Measurements from ENCODE around the gene KMO.

The KMO gene

GRCh38 chr1:241640149-241640866 lies 108.1 kb downstream of the KMO start, which contains the start of the genes CHML and OPN3:
Gene CHML (minus strand): TSS chr1:241640369. CDS start chr1:241635766, 4,603 bp downstream.
Gene OPN3 (minus strand): TSS chr1:241640369. CDS start chr1:241640254, 115 bp downstream.
- peak within 1 kb of the TSS; percentile 95 for H3K4me3 ChIP-seq (ENCODE audit: low read depth, low read length)
- TF ChIP-seq MAX (IDR thresholded peaks at IDR 0.05; ENCODE audit: low read depth, low read length) (no peak), POLR2A (IDR thresholded peaks at IDR 0.05; ENCODE audit: extremely low read depth, insufficient read length) (peak; percentile 73), MYC (IDR thresholded peaks at IDR 0.05; ENCODE audit: low read depth, low read length) (0 out of 2 replicates have a peak, but pooled peaks have one; percentile 52), CTCF (IDR thresholded peaks at IDR 0.05; ENCODE audit: low read depth, low read length) (no peak)
- peak; percentile 91 for DNase-seq (ENCODE audit: low read depth)

GRCh38 chr1:241640867-241641622 lies 108.9 kb downstream of the KMO start:
- no peak overlapping the region for H3K4me3 ChIP-seq (ENCODE audit: low read depth, low read length)
- peak; percentile 70 for DNase-seq (ENCODE audit: low read depth)
- TF ChIP-seq POLR2A (IDR thresholded peaks at IDR 0.05; ENCODE audit: extremely low read depth, insufficient read length) (no peak), MAX (IDR thresholded peaks at IDR 0.05; ENCODE audit: low read depth, low read length) (no peak), CTCF (IDR thresholded peaks at IDR 0.05; ENCODE audit: low read depth, low read length) (no peak), MYC (IDR thresholded peaks at IDR 0.05; ENCODE audit: low read depth, low read length) (no peak)

GRCh38 chr1:241641773-241642592 lies 109.8 kb downstream of the KMO start:
- no peak for DNase-seq (ENCODE audit: low read depth)
- TF ChIP-seq MYC (IDR thresholded peaks at IDR 0.05; ENCODE audit: low read depth, low read length) (no peak), CTCF (IDR thresholded peaks at IDR 0.05; ENCODE audit: low read depth, low read length) (no peak), POLR2A (IDR thresholded peaks at IDR 0.05; ENCODE audit: extremely low read depth, insufficient read length) (no peak), MAX (IDR thresholded peaks at IDR 0.05; ENCODE audit: low read depth, low read length) (no peak)
- no peak overlapping the region for H3K4me3 ChIP-seq (ENCODE audit: low read depth, low read length)

GRCh38 chr1:241642593-241642944 lies 110.4 kb downstream of the KMO start:
- no peak for DNase-seq (ENCODE audit: low read depth)
- TF ChIP-seq MAX (IDR thresholded peaks at IDR 0.05; ENCODE audit: low read depth, low read length) (no peak), CTCF (IDR thresholded peaks at IDR 0.05; ENCODE audit: low read depth, low read length) (no peak), MYC (IDR thresholded peaks at IDR 0.05; ENCODE audit: low read depth, low read length) (no peak), POLR2A (IDR thresholded peaks at IDR 0.05; ENCODE audit: extremely low read depth, insufficient read length) (no peak)
- no peak overlapping the region for H3K4me3 ChIP-seq (ENCODE audit: low read depth, low read length)

GRCh38 chr1:241644259-241644658 lies 112.1 kb downstream of the KMO start:
- no peak for TF ChIP-seq MYC (IDR thresholded peaks at IDR 0.05; ENCODE audit: low read depth, low read length)
- no peak for TF ChIP-seq MAX (IDR thresholded peaks at IDR 0.05; ENCODE audit: low read depth, low read length)
- TF ChIP-seq CTCF (IDR thresholded peaks at IDR 0.05; ENCODE audit: low read depth, low read length) = no peak
- no peak for TF ChIP-seq POLR2A (IDR thresholded peaks at IDR 0.05; ENCODE audit: extremely low read depth, insufficient read length)
- no peak for DNase-seq (ENCODE audit: low read depth)
- no peak overlapping the region for H3K4me3 ChIP-seq (ENCODE audit: low read depth, low read length)

Data from NB4 (cell line).